ENCODE measurements around the gene SERPINB8.
"Not testable (repeated sequence)": the region's sequence is repeated elsewhere in the genome, so short reads cannot be mapped to it uniquely, and the experiment has no call there.

The SERPINB8 gene, protein sequence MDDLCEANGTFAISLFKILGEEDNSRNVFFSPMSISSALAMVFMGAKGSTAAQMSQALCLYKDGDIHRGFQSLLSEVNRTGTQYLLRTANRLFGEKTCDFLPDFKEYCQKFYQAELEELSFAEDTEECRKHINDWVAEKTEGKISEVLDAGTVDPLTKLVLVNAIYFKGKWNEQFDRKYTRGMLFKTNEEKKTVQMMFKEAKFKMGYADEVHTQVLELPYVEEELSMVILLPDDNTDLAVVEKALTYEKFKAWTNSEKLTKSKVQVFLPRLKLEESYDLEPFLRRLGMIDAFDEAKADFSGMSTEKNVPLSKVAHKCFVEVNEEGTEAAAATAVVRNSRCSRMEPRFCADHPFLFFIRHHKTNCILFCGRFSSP

DNA sequence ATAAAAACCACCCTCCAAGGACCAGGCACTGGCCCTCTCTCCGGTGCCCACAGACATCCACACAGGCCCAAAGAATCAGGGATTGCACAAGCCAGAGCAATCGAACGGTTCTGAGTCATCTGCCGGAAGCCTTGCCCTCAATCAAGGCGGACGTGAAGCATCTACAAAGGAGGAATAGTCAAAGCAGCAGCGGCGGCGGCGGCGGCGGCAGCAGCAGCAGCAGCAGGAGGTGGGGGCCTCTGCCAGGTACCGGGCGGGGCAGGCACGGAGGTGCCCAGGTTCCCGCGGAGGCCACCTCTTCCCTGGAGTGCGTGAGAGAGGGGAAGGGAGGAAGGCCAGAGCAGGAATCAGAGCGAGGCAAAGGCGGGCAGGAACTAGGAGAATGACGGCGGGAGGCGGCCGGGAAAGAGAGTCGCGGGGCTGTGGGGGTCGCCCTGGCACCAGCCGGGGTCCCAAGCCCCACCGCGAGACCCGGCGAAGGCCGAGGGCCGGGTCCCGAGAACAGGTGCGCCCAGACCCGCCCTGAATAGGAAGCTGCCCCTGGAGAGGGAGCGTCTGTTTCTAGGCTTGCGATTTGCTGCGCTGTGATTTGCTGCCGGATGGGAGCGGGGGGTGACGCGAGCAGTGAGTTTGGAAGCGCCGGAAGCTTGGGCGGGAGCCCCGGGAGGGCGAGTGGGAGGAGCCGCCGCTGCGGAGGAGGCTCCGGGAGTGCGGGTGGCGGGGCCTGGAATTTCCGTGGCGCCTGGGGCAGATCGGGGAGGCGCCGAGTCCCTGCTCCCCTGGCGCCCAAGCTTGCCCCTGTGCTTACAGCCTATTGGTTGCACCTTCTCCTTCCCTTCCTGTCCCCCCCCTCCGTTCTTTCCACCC, at the start of gene SERPINB8:
SERPINB8 (plus strand) TSS at position 140 of the 867 bp plus-strand sequence. CDS start 8,228 bp downstream, outside the sequence.
- peak; percentile 93 for DNase-seq

GRCh38 chr18:63922049-63922448, 47.8 kb upstream of the SERPINB8 start:
- DNase-seq, result no peak

DNA sequence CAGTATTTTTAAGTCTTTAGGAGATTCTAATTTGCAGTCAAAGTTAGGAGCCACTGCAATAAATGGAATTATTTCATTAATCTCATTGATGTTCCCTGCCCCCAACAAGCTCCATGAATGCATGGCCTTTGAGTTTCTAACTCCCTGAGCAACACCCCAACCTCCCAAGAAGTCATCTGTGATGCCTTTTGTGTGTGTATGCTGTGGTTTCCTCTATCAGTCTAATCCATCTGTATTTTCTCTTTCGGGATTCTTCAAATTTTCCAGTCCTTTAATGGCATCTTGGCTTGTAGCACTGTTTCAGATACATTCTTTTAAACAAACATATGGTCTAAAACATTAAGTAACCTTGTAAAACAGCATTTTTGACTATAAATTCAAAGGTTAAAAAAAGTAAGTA, 45.3 kb upstream of the SERPINB8 start:
- DNase-seq, result no peak

- DNase-seq, result no peak
Measured at GRCh38 chr18:63928331-63928730, 41.5 kb upstream of the SERPINB8 start.

GRCh38 chr18:63929369-63929768, 40.5 kb upstream of the SERPINB8 start:
- not testable (repeated sequence) for DNase-seq

DNA sequence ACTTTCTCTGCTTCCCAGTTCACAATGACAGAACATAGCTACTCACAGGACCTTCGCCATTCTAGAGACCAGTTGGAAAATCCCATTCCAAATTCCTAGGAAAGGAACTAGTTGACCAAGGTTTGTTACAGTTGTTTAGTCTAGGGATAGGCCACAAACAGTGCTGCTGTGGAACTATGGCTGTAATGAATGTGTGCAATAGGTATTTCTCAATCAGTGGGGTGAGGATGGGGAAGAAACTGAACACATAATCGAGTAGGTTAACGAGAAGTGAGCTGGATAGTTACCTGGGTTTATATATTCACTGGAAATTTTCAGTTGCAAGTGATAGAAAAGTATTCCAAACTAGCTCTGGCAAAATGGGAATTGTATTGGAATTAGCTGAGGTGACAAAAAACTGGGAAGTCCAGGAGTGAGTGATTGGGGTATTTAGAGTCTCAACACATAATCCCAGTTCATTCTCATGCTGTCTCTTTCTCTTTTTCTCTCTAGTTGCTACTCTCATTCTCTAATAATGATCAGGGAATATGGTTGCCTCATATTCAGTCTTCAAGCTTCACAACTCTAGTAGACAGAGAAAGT, 39.0 kb upstream of the SERPINB8 start:
- no peak for DNase-seq

DNA sequence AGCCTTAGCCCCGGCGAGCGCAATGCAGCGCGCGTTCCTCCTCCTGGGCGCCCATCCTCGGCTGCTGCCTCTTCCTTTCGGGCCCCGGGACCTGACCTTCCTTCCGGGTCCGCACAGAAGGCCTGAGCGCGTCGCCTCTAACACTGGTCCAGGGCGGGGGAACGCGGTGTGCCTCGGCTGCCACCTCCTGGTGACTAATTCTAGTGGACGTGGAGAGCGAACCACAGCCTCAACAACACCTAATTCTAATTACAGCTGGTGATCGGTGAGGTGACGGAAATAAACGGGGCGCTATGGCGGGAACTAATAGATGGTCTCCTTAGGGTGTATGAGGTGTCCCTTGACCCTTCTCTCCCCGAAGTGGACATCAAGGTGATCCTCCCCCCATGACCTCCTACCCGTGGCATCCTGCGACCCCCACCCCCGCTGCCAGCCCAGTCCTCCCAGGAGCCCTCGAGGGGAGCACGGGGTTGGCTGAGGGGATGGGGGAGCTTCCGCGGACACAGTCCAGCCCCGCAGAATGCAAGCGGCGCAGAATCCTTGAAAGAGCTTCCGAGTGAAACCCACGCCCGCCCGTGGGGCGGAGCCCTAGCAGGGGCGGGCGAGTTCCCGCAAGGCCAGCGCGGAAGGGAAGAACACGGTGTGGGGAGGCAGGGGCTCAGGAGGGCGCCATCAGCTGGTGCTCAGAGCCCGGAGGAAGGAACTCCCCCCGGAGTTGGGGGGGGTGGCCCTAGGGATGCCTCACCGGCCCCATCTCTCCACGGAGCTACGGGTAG, 33.5 kb upstream of the SERPINB8 start:
- DNase-seq, result peak; percentile 78

- DNase-seq, result no peak
Measured at GRCh38 chr18:63936932-63937393, 32.9 kb upstream of the SERPINB8 start.

DNA sequence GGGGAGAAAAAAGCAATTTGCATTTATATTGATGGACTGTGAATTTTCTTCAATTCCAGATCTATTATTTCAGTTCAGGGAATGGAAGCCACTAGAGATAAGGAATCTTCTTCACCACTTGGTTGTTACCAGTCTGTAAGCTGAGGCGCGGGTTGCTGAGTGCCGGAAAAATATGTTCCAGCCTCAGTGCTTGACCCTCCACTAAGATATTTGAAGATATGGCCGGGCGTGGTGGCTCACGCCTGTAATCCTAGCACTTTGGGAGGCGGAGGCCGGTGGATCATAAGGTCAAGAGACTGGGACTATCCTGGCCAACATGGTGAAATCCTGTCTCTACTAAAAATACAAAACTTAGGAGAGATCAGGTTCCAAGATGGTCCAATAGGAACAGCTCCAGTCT, 29.9 kb upstream of the SERPINB8 start:
- DNase-seq, result no peak

GRCh38 chr18:63940543-63941050, 29.3 kb upstream of the SERPINB8 start:
- not testable (repeated sequence) for DNase-seq

DNA sequence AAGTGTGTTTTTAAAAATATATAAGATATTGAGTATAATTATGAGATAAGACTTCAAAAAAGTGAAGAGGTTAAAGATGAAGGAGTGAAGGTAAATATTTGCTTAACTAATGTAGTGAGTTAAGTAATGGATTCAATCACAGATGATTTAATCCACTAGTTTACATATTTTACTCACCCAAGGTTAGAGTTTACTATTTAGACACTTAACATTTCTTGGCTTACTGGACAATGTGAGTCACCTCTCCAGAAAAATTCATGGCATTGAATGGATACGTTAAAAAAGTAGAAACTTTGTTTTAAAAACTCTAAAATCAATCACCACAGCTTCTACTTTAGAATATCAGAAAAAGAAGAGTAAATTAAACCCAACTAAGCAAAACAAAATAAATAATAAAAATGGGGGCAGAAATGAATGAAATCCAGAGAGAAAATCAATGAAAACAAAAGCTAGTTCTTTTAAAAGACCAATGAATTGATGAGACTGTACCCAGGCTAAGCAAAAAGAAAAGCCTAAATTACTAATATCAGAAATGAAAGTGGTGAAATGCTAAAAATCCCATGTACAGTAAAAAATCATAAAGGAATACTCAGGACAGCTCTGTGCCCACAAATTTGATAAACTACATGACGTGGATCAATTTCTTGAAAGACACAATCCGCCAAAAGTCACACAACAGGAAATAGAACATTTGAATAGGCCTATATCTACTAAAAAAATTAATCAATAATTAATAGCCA, 22.7 kb upstream of the SERPINB8 start:
- DNase-seq, result no peak

- peak; percentile 77 for DNase-seq
Measured at GRCh38 chr18:63949068-63949737, 20.7 kb upstream of the SERPINB8 start, which contains the start of gene HMSD. Gene HMSD, plus strand, starts transcription at chr18:63949301. Its CDS starts 4,155 bp downstream, at chr18:63953456.

DNA sequence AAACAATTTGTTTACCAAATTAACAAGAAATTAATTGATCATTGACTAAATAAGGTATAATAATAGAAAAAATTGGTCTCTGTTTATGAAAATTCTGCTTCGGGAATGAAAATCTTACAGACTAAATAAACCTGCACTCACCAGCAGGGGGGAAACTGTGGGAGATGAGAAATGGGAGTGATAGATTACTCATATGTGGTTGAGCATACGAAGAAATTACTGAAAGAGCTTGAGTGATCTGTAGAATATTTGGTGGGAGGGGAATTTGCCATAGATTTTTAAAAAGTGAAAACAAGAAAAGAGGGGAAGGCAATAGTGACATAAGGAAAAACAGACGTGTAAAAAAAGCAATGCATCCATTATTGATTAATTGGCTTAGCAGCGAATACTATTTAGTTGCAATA, 18.6 kb upstream of the SERPINB8 start:
- DNase-seq, result no peak

DNA sequence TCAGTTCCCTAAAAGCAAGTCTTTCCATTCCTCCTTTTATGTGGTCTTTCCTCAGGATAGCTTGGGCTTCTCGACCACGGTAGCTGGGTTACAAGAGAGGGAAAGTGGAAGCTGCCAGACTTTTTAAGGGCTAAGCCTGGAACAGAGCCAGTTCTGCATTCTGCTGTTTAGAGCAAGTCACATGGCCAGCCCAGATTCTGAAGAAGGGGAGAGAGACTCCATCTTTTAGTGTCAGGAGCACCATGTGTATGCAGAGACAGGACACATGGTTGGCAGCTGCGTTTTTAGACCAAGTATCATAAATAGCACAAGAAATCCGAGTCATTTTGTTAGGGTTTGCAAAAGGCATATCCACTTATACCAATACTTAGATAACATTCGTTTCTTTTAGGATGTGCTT, 16.1 kb upstream of the SERPINB8 start:
- no peak for DNase-seq

DNA sequence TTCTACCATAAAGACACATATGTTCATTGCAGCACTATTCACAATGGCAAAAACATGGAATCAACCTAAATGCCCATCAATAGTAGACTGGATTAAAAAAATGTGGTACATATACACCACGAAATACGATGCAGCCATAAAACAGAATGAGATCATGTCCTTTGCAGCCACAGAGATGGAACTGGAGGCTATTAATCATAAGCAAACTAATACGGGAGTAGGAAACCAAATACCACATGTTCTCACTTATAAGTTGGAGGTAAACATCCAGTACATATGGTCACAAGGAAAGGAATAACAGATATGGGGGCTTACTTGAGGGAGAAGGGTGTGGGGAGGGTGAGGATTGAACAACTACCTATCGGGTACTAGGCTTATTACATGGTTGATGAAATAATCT, 13.1 kb upstream of the SERPINB8 start:
- no peak for DNase-seq

- no peak for DNase-seq
Measured at GRCh38 chr18:63960891-63961290, 9.0 kb upstream of the SERPINB8 start.

- no peak for DNase-seq
Measured at GRCh38 chr18:63961435-63961980, 8.4 kb upstream of the SERPINB8 start.

DNA sequence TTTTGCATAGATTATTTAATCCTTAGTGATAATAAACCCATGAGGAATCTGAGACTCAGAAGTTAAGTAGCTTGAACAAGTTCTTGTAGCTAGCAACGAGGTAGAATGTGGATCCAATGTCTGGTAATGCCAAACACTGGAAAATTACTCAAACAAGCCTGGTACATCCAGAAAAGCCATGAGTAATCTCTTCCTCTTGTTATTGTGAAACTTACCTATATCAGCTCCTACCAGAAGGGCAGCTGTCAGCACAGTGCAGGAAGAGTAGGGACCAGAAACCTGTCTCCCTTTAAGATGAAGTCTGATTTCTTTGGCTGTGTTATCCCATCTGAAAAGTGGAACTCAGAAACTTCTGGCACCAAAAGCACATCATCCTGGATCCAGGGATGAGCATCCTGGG, 7.7 kb upstream of the SERPINB8 start:
- no peak for DNase-seq

GRCh38 chr18:63963615-63964256, 6.1 kb upstream of the SERPINB8 start:
- DNase-seq, result peak; percentile 31

DNA sequence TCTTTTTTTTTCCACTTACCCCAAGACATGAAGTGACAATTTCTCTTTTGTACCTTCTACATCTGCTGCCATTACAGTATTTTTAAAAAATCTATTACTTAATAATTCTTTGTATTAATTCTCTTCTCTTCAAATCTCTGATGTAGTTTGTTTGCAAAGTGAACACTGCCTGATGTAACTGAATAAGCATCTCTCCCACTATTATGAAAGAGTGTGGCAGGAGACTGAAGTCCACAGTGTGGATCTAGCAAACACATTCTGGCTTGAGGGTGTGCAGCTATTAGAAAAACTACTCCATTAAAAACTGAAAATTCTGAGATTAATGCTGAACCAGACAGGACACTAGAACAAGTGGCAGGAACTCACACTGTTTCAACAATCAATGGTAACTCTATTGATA, 5.0 kb upstream of the SERPINB8 start:
- no peak for DNase-seq

Data from DMS153 (cell line).